IMR-90 (cell line): ENCODE results near the gene RANBP3. TPM values are rescaled to one million over a fixed set of nuclear protein-coding genes. Genes with fewer than 3 reads are reported as not detected.
"Not testable (repeated sequence)": the region's sequence is repeated elsewhere in the genome, so short reads cannot be mapped to it uniquely, and the experiment has no call there.

Experiments used
- ATAC-seq: fragments of 200-7000 bp; cut with Tn5 transposase; 2 replicates; pipeline ENCODE4 v1.9.1; 2020; ENCODE audit warnings: low read depth, mild to moderate bottlenecking, moderate library complexity
- BruUV-seq: library from RNA; stranded (reverse); fragments of 400-500 nt; replicated peaks from 2 replicates; lab custom pipeline; 2021; lab: Mats Ljungman, UMichigan
- CTCF ChIA-PET: fragments of 300-600 bp; formaldehyde crosslinking; extraction: SDS; loops from one replicate; lab custom pipeline; 2021; ENCODE audit warnings: antibody characterized with exemption; lab: Yijun Ruan, JAX
- POLR2A ChIA-PET: fragments of 300-600 bp; sonication (Branson Sonifier 250); formaldehyde crosslinking; loops from one replicate; lab custom pipeline; 2022; ENCODE audit warnings: antibody characterized with exemption; ENCODE audit not compliant: unreplicated experiment; lab: Charles Lee
- DNase-seq: peaks from one replicate; pipeline ENCODE4 v3.0.0; 2013
- H2AFZ ChIP-seq: replicated peaks from 2 replicates; pipeline ENCODE3; 2013; ENCODE audit warnings: low read length, mild to moderate bottlenecking; ENCODE audit not compliant: poor library complexity
- H2AK5ac ChIP-seq: 2 replicates; pipeline ENCODE4 v1.6.1; 2013; ENCODE audit warnings: low read depth, low read length, inconsistent platforms
- H2AK9ac ChIP-seq: replicated peaks from 2 replicates; pipeline ENCODE3; 2013; ENCODE audit warnings: mild to moderate bottlenecking, low read depth, low read length, moderate library complexity; ENCODE audit not compliant: poor library complexity
- H2BK120ac ChIP-seq: 2 replicates; pipeline ENCODE4 v1.6.1; 2013; ENCODE audit warnings: low read depth, low read length, inconsistent platforms
- H2BK15ac ChIP-seq: 3 replicates; pipeline ENCODE4 v1.6.1; 2013; ENCODE audit warnings: low read depth, low read length, inconsistent platforms
- H2BK20ac ChIP-seq: 2 replicates; pipeline ENCODE4 v1.6.1; 2013; ENCODE audit warnings: low read depth, mild to moderate bottlenecking, inconsistent platforms, low read length, moderate library complexity
- H2BK5ac ChIP-seq: 2 replicates; pipeline ENCODE4 v1.6.1; 2013; ENCODE audit warnings: mild to moderate bottlenecking, low read depth, low read length, inconsistent platforms; ENCODE audit not compliant: poor library complexity, severe bottlenecking
- H3K14ac ChIP-seq: replicated peaks from 2 replicates; pipeline ENCODE4 v1.6.1; 2013; ENCODE audit warnings: low read depth, low read length, inconsistent platforms
- H3K18ac ChIP-seq: 2 replicates; pipeline ENCODE4 v1.6.1; 2013; ENCODE audit warnings: low read depth, low read length, control low read depth
- H3K23ac ChIP-seq: 2 replicates; pipeline ENCODE4 v1.6.1; 2013; ENCODE audit warnings: low read depth, low read length, inconsistent platforms
- H3K27ac ChIP-seq: 2 replicates; pipeline ENCODE4 v1.5.1; 2013; ENCODE audit warnings: mild to moderate bottlenecking, control low read depth, low read length; ENCODE audit not compliant: insufficient read depth
- H3K27me3 ChIP-seq: 2 replicates; pipeline ENCODE4 v1.6.1; 2013; ENCODE audit warnings: low read length; ENCODE audit not compliant: control insufficient read depth, insufficient read depth
- H3K36me3 ChIP-seq: 2 replicates; pipeline ENCODE4 v1.6.1; 2013; ENCODE audit warnings: low read length, mixed read lengths; ENCODE audit not compliant: control insufficient read depth, insufficient read depth
- H3K4ac ChIP-seq: 2 replicates; pipeline ENCODE4 v1.6.1; 2013; ENCODE audit warnings: low read depth, low read length, inconsistent platforms
- H3K4me1 ChIP-seq: 2 replicates; pipeline ENCODE4 v1.6.1; 2013; ENCODE audit warnings: low read length, mixed read lengths; ENCODE audit not compliant: control insufficient read depth, insufficient read depth
- H3K4me2 ChIP-seq: 2 replicates; pipeline ENCODE4 v1.6.1; 2013; ENCODE audit warnings: low read depth, mild to moderate bottlenecking, control low read depth, low read length, moderate library complexity
- H3K4me3 ChIP-seq: 2 replicates; pipeline ENCODE4 v1.5.1; 2013; ENCODE audit warnings: low read depth, mild to moderate bottlenecking, control low read depth, low read length, moderate library complexity; ENCODE audit not compliant: insufficient read depth
- H3K56ac ChIP-seq: 2 replicates; pipeline ENCODE4 v1.6.1; 2013; ENCODE audit warnings: low read length, inconsistent platforms; ENCODE audit not compliant: insufficient read depth; ENCODE audit errors: extremely low read depth
- H3K79me1 ChIP-seq, 2 experiments: 2 replicates each; pipeline ENCODE4 v1.6.1; 2013; ENCODE audit warnings: low read length in 2 of 2, inconsistent platforms in 1 of 2, low read depth in 1 of 2
- H3K9ac ChIP-seq: 2 replicates; pipeline ENCODE4 v1.6.1; 2013; ENCODE audit warnings: low read depth, low read length, control low read depth
- H3K9me1 ChIP-seq: 2 replicates; pipeline ENCODE4 v1.6.1; 2013; ENCODE audit warnings: low read length, inconsistent platforms; ENCODE audit not compliant: insufficient read depth
- H3K9me3 ChIP-seq: 2 replicates; pipeline ENCODE4 v1.6.1; 2013; ENCODE audit warnings: low read length; ENCODE audit not compliant: control insufficient read depth, insufficient read depth
- H4K20me1 ChIP-seq: 2 replicates; pipeline ENCODE4 v1.6.1; 2013; ENCODE audit warnings: low read length, inconsistent platforms; ENCODE audit not compliant: insufficient read depth
- H4K5ac ChIP-seq: 2 replicates; pipeline ENCODE4 v1.6.1; 2013; ENCODE audit warnings: mild to moderate bottlenecking, low read depth, low read length, control low read depth
- H4K8ac ChIP-seq, 2 experiments: 2 replicates each; pipeline ENCODE4 v1.6.1; 2013; ENCODE audit warnings: low read depth in 2 of 2, low read length in 2 of 2, control low read depth in 1 of 2, inconsistent platforms in 1 of 2
- H4K91ac ChIP-seq: 2 replicates; pipeline ENCODE4 v1.6.1; 2013; ENCODE audit warnings: low read depth, low read length, inconsistent platforms; ENCODE audit not compliant: insufficient read depth
- BHLHE40 ChIP-seq: fragments of 150-350 bp; IDR thresholded peaks from 2 replicates; pipeline ENCODE4 v1.6.1; 2016; ENCODE audit warnings: mild to moderate bottlenecking, low read depth, low read length
- MAZ ChIP-seq: IDR thresholded peaks from 2 replicates; pipeline ENCODE4 v1.6.1; 2012; ENCODE audit warnings: low read depth, mild to moderate bottlenecking, low read length, improper control_type of control experiment, moderate library complexity, borderline replicate concordance
- WGBS, 2 experiments: methylation state at CpG; one replicate each; pipeline versions ENCODE4 v1.1.5 to v1.1.7; 2013; ENCODE audit warnings: missing lambda C conversion rate in 2 of 2; ENCODE audit not compliant: insufficient read length in 1 of 2; ENCODE audit errors: extremely low coverage in 2 of 2; 5-methylcytosine and 5-hydroxymethylcytosine counted together
- dilution Hi-C: fragments of 300-500 bp; cut with HindIII; formaldehyde crosslinking; loops from one replicate; pipeline ENCODE4 v1.14.3; 2018; ENCODE audit warnings: low sequenced_read_pairs; ENCODE audit not compliant: unreplicated experiment
- in situ Hi-C: fragments of 300-500 bp; cut with MboI; formaldehyde crosslinking; loops from 3 replicates; pipeline ENCODE4 v1.14.3; 2019; ENCODE audit warnings: low sequenced_read_pairs, inconsistent platforms, mixed read lengths
- intact Hi-C: fragments of 100-400 bp; cut with micrococcal nuclease; formaldehyde crosslinking; loops from 2 replicates; pipeline ENCODE4 v1.10.0; 2022
- polyA plus RNA-seq, 3 experiments: library from polyadenylated mRNA; depleted of rRNA; stranded (reverse); fragments of >200 nt; gene quantifications; 2 replicates each; pipeline ENCODE4 v1.2.3, GENCODE V29; 2012; ENCODE audit warnings: low replicate concordance in 1 of 3
- total RNA-seq: library from RNA; depleted of rRNA; stranded (reverse); fragments of >200 nt; gene quantifications from 2 replicates; pipeline ENCODE4 v1.2.3, GENCODE V29; 2012

Gene RANBP3
- total and polyA plus RNA-seq, 2 of the 4 experiments (the other 2 are of a cell fraction), result 42.5 to 111 TPM

- peak overlapping the region; percentile 71 for H3K27ac ChIP-seq
- H3K9me1 ChIP-seq, result peaks cover 67% of the 10 kb centered on the region
- peak overlapping the region; percentile 90; the same call in 2 of the 3 replicates for H2BK15ac ChIP-seq
- H2BK5ac ChIP-seq, result peak overlapping the region; percentile 88
- H3K18ac ChIP-seq, result peak overlapping the region; percentile 70
- no TSS peak for BruUV-seq
- H2BK120ac ChIP-seq, result peak overlapping the region; percentile 93
- H2AK5ac ChIP-seq, result peak overlapping the region; percentile 97
- H2AK9ac ChIP-seq, result peak overlapping the region; percentile 90
- H3K56ac ChIP-seq, result peak overlapping the region; percentile 77
- ATAC-seq, result peak; percentile 70
- no peaks in the 10 kb centered on the region for H3K9me3 ChIP-seq
- DNase-seq, result peak; percentile 66
- peak overlapping the region; percentile 97 for H3K14ac ChIP-seq
- H4K5ac ChIP-seq, result peak overlapping the region; percentile 74
- H2BK20ac ChIP-seq, result peak overlapping the region; percentile 86
- TF ChIP-seq BHLHE40 (peak; percentile 60; the same call in 1 of the 2 replicates), MAZ (no peak)
- peak overlapping the region; percentile 30 for H3K4me2 ChIP-seq
- peaks cover 51% of the 10 kb centered on the region for H3K4me1 ChIP-seq
- peak overlapping the region; percentile 98 for H3K23ac ChIP-seq
- POLR2A ChIA-PET, result interaction anchor here (0.6 kb wide), 1 partner anchor 508 kb away, joined by 11 read pairs; no protein-coding TSS in a partner anchor
- no peaks in the 10 kb centered on the region for H3K27me3 ChIP-seq
- peak overlapping the region; percentile 65; the same call in 1 of the 2 replicates for H3K9ac ChIP-seq
- 25% methylated on average over 7 of the region's 29 CpGs; no CpG with 5 or more reads in 1 of the 2 experiments for WGBS, 2 experiments
- H4K20me1 ChIP-seq, result peaks cover 91% of the 10 kb centered on the region
- peak overlapping the region; percentile 78 for H2AFZ ChIP-seq
- H3K4me3 ChIP-seq, result no peak overlapping the region
- CTCF ChIA-PET, result no interaction called here
- H3K79me1 ChIP-seq, result peaks cover 35 to 94% of the 10 kb centered on the region in 2 experiments
- in situ Hi-C loops, result no loop called here
- H3K4ac ChIP-seq, result peak overlapping the region; percentile 96
- dilution Hi-C loops, result no loop called here
- intact Hi-C loops, result loop anchor here (1.0 to 10.0 kb wide), 2 partner anchors 27 to 157 kb away; partner anchors contain the start of gene NRTN
- peak overlapping the region; percentile 88 for H4K91ac ChIP-seq
- peaks cover 5% of the 10 kb centered on the region; the same call in 1 of the 2 replicates for H3K36me3 ChIP-seq
- H4K8ac ChIP-seq, result peak overlapping the region; percentile 38 to 86; a peak in 3 of 4 replicates
Observed at GRCh38 chr19:5961969-5962945, 15.7 kb downstream of the RANBP3 start.

GRCh38 chr19:5961641-5961968 lies 16.3 kb downstream of the RANBP3 start:
- H2BK120ac ChIP-seq, result peak overlapping the region; percentile 83
- ATAC-seq, H3K4me3 ChIP-seq, BruUV-seq, POLR2A ChIA-PET, H3K56ac ChIP-seq, H3K27me3 ChIP-seq, in situ Hi-C loops, CTCF ChIA-PET, dilution Hi-C loops, H3K36me3 ChIP-seq, H3K9me3 ChIP-seq, DNase-seq: not testable (repeated sequence)
- peak overlapping the region in 1 of 2 experiments; percentile 86; a peak in 3 of 4 replicates for H4K8ac ChIP-seq
- H3K4me1 ChIP-seq, result peaks cover 51% of the 10 kb centered on the region
- peak overlapping the region; percentile 78 for H2AFZ ChIP-seq
- peak overlapping the region; percentile 91 for H3K14ac ChIP-seq
- peak overlapping the region; percentile 64 for H2BK5ac ChIP-seq
- H2BK20ac ChIP-seq, result peak overlapping the region; percentile 43; the same call in 1 of the 2 replicates
- H4K5ac ChIP-seq, result peak overlapping the region; percentile 53; the same call in 1 of the 2 replicates
- H3K4ac ChIP-seq, result peak overlapping the region; percentile 96
- H2AK5ac ChIP-seq, result peak overlapping the region; percentile 91
- peak overlapping the region; percentile 51; the same call in 1 of the 3 replicates for H2BK15ac ChIP-seq
- intact Hi-C loops, result loop anchor here (10.0 kb wide), 1 partner anchor 157 kb away; the partner anchor contains the start of gene NRTN
- H4K20me1 ChIP-seq, result peaks cover 91% of the 10 kb centered on the region
- peaks cover 69% of the 10 kb centered on the region for H3K9me1 ChIP-seq
- peak overlapping the region; percentile 21 for H3K4me2 ChIP-seq
- H3K23ac ChIP-seq, result peak overlapping the region; percentile 98
- peak overlapping the region; percentile 28; the same call in 1 of the 2 replicates for H3K18ac ChIP-seq
- H2AK9ac ChIP-seq, result peak overlapping the region; percentile 90
- peak overlapping the region; percentile 71 for H3K27ac ChIP-seq
- peaks cover 30 to 94% of the 10 kb centered on the region in 2 experiments for H3K79me1 ChIP-seq
- 69% methylated on average over 5 of the region's 6 CpGs; no CpG with 5 or more reads in 1 of the 2 experiments for WGBS, 2 experiments
- peak overlapping the region; percentile 65; the same call in 1 of the 2 replicates for H3K9ac ChIP-seq
- peak overlapping the region; percentile 81 for H4K91ac ChIP-seq
